ENCODE measurements around the gene COTL1. TPM values are rescaled to one million over a fixed set of nuclear protein-coding genes. Genes with fewer than 3 reads are reported as not detected.

The COTL1 gene
- total RNA-seq, 2 experiments from 2014 or later = 179 to 181 TPM

- Histone ChIP-seq H3K36me3 (ENCODE audit: insufficient read depth, low read length) (no peaks in the 10 kb centered on the region), H3K9me3 (ENCODE audit: control insufficient read depth in 1 of 2, insufficient read depth in 1 of 2, low read length in 2 of 2) (peaks cover 0 to 4% of the 10 kb centered on the region in 2 experiments), H3K27me3 (ENCODE audit: control insufficient read depth in 1 of 2, insufficient read depth in 2 of 2, low read length in 2 of 2) (no peaks in the 10 kb centered on the region), H3K27ac (ENCODE audit: low read depth in 1 of 2, low read length in 2 of 2) (no peak overlapping the region), H3K4me1 (ENCODE audit: insufficient read depth, low read length) (peaks cover 27% of the 10 kb centered on the region), H3K4me3 (ENCODE audit: low read length) (no peak overlapping the region)
- peaks cover 12% of the 10 kb centered on the region for H3K4me1 Mint-ChIP-seq (ENCODE audit: low read depth)
- H3K27me3 Mint-ChIP-seq = no peaks in the 10 kb centered on the region
- H3K4me3 Mint-ChIP-seq = no peak overlapping the region
- ATAC-seq (ENCODE audit: poor library complexity) (no peak), DNase-seq (peak in 9 of 14 experiments; percentile 20 to 66 (median 34))
- no peak overlapping the region for H3K27ac Mint-ChIP-seq
- no peaks in the 10 kb centered on the region for H3K36me3 Mint-ChIP-seq (ENCODE audit: low read depth)
- ChIA-PET POLR2A (no interaction called here), CTCF (no interaction called here)
- TF ChIP-seq, protein P1, sequence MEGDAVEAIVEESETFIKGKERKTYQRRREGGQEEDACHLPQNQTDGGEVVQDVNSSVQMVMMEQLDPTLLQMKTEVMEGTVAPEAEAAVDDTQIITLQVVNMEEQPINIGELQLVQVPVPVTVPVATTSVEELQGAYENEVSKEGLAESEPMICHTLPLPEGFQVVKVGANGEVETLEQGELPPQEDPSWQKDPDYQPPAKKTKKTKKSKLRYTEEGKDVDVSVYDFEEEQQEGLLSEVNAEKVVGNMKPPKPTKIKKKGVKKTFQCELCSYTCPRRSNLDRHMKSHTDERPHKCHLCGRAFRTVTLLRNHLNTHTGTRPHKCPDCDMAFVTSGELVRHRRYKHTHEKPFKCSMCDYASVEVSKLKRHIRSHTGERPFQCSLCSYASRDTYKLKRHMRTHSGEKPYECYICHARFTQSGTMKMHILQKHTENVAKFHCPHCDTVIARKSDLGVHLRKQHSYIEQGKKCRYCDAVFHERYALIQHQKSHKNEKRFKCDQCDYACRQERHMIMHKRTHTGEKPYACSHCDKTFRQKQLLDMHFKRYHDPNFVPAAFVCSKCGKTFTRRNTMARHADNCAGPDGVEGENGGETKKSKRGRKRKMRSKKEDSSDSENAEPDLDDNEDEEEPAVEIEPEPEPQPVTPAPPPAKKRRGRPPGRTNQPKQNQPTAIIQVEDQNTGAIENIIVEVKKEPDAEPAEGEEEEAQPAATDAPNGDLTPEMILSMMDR (IDR thresholded peaks at IDR 0.05) = no peak
- intact Hi-C loops (cut with DNase I, micrococcal nuclease) = loop anchor here in 1 of 2 experiments (1.0 kb wide), 1 partner anchor 12 kb away; no protein-coding TSS in a partner anchor
- H3K9me3 Mint-ChIP-seq = no peaks in the 10 kb centered on the region
Observed at GRCh38 chr16:84544031-84544773, 73.7 kb downstream of the COTL1 start.

DNA sequence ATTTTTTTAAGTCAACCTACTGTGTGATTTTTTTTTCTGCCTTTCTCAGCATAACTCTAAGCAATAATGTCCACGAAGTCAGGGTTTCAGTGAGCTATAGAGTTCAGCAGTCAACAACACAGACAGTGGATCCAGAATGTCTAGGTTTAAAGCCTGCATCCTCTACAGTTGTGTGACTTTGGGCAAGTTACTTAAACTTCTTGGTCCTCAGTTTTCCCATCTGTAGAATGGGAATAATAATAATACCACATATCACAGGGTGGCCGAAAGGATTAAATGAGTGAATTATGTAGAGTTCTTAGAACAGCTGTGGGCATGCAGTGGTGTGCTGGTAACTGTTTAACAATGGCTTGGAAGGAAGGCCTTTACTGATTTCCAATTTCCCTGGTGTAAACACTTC, 74.6 kb downstream of the COTL1 start:
- Mint-ChIP-seq H3K4me3 (no peak overlapping the region), H3K27ac (no peak overlapping the region), H3K9me3 (no peaks in the 10 kb centered on the region), H3K4me1 (ENCODE audit: low read depth) (peaks cover 7% of the 10 kb centered on the region), H3K27me3 (no peaks in the 10 kb centered on the region), H3K36me3 (ENCODE audit: low read depth) (no peaks in the 10 kb centered on the region)
- TF ChIP-seq, protein P1 (IDR thresholded peaks at IDR 0.05) = no peak
- H3K27ac ChIP-seq (ENCODE audit: low read depth in 1 of 2, low read length in 2 of 2) = no peak overlapping the region
- ATAC-seq (ENCODE audit: poor library complexity) (no peak), DNase-seq (no peak)
- CTCF ChIA-PET = interaction anchor here (0.8 kb wide), 1 partner anchor 11 kb away, joined by 4 read pairs; no protein-coding TSS in a partner anchor
- H3K9me3 ChIP-seq (ENCODE audit: control insufficient read depth in 1 of 2, insufficient read depth in 1 of 2, low read length in 2 of 2) = peaks cover 0 to 4% of the 10 kb centered on the region in 2 experiments
- POLR2A ChIA-PET = no interaction called here
- H3K4me1 ChIP-seq (ENCODE audit: insufficient read depth, low read length) = peaks cover 18% of the 10 kb centered on the region
- H3K36me3 ChIP-seq (ENCODE audit: insufficient read depth, low read length) = no peaks in the 10 kb centered on the region
- no peaks in the 10 kb centered on the region for H3K27me3 ChIP-seq (ENCODE audit: control insufficient read depth in 1 of 2, insufficient read depth in 2 of 2, low read length in 2 of 2)
- H3K4me3 ChIP-seq (ENCODE audit: low read length) = no peak overlapping the region
- intact Hi-C loops (cut with DNase I, micrococcal nuclease) = no loop called here

DNA sequence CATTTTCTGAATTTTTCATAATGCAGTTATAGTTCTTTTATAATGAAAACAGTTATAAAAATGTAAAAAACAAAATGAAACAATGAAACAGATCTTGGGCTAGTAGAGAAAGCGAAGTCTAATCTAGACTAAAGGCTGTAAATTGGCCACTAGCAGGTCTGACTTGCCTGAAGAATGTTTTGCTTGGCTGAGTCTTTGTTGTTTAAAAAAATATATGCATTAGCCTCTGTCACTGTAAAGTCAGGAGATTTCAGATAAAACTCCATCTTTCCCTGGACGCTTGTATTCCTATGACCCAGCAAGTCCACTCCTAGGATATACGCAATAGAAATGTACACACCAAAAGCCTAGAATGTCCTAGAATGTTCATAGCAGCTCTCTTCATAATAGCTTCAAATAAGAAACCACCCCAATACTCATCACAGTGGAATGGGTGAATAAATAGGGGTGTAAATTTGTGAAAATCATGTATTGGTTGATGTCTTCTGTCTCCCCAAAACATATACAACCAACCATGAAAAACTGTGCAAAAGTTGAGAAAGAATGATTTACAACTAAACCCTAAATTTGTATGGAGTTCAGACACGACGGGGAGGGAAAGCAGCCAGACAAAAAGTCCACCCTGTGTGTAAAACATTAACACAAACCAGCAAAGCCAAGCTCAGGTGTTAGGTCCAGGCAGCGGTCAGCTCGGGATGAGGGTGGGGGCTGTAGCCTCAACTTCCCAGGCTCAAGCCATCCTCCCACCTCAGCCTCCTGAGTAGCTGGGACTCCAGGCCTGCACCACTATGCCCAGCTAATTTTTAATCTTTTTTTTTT, 75.7 kb downstream of the COTL1 start:
- H3K4me3 ChIP-seq (ENCODE audit: low read length) = no peak overlapping the region
- Mint-ChIP-seq H3K27ac (no peak overlapping the region), H3K36me3 (ENCODE audit: low read depth) (no peaks in the 10 kb centered on the region), H3K9me3 (no peaks in the 10 kb centered on the region), H3K27me3 (no peaks in the 10 kb centered on the region), H3K4me1 (ENCODE audit: low read depth) (peaks cover 7% of the 10 kb centered on the region), H3K4me3 (no peak overlapping the region)
- peaks cover 0 to 4% of the 10 kb centered on the region in 2 experiments for H3K9me3 ChIP-seq (ENCODE audit: control insufficient read depth in 1 of 2, insufficient read depth in 1 of 2, low read length in 2 of 2)
- ATAC-seq (ENCODE audit: poor library complexity) (no peak), DNase-seq (no peak)
- ChIA-PET POLR2A (interaction anchor here (0.5 kb wide), 1 partner anchor 82 kb away, joined by 3 read pairs; no protein-coding TSS in a partner anchor), CTCF (interaction anchor here (0.8 kb wide), 1 partner anchor 12 kb away, joined by 4 read pairs; no protein-coding TSS in a partner anchor)
- no peak overlapping the region for H3K27ac ChIP-seq (ENCODE audit: low read depth in 1 of 2, low read length in 2 of 2)
- H3K36me3 ChIP-seq (ENCODE audit: insufficient read depth, low read length) = no peaks in the 10 kb centered on the region
- intact Hi-C loops (cut with DNase I, micrococcal nuclease) = no loop called here
- no peaks in the 10 kb centered on the region for H3K27me3 ChIP-seq (ENCODE audit: control insufficient read depth in 1 of 2, insufficient read depth in 2 of 2, low read length in 2 of 2)
- peaks cover 15% of the 10 kb centered on the region for H3K4me1 ChIP-seq (ENCODE audit: insufficient read depth, low read length)
- TF ChIP-seq, protein P1 (IDR thresholded peaks at IDR 0.05) = no peak

Data from CD4-positive, alpha-beta T cell (primary cell).